Breast epithelium (tissue), 3 donors: ENCODE results near the gene PNPLA5.

Experiments
- POLR2A ChIP-seq: fragments of 450-650 bp; IDR thresholded peaks from one replicate; pipeline ENCODE4 v1.6.1; 2016; ENCODE audit warnings: antibody characterized with exemption, mild to moderate bottlenecking, moderate library complexity
- POLR2AphosphoS5 ChIP-seq, 3 donors: sonication (generic); formaldehyde crosslinking; IDR thresholded peaks; one replicate each; pipeline ENCODE4 v1.6.1; 2017; ENCODE audit warnings: antibody characterized with exemption in 3 of 3
- TF ChIP-seq, protein P1 (sequence below), 3 donors: fragments of 450-650 bp; IDR thresholded peaks; one replicate each; pipeline ENCODE4 v1.5.1; 2016 to 2017; ENCODE audit warnings: antibody characterized with exemption in 3 of 3, mild to moderate bottlenecking in 3 of 3, moderate library complexity in 3 of 3

DNA sequence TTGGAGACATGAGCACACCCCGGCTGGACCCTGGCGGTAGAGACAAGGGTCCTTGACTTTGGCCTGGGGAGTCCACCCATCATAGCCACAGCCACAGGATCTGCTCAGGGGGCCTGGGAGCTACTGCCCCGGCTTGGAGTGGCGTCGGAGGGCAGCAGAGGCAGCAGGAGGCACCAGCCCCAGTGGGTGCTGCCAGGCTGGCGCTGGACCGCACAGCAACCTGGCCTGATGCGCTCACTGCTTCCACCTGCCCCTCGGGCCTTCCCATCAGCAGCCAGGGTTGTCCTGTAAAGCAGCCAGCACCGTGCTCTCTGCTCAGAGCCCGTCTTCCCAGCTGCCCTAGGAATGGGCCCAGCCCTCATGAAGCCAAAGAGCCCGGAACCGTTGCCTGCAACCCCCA, 51.4 kb downstream of the PNPLA5 start:
- TF ChIP-seq, protein P1, sequence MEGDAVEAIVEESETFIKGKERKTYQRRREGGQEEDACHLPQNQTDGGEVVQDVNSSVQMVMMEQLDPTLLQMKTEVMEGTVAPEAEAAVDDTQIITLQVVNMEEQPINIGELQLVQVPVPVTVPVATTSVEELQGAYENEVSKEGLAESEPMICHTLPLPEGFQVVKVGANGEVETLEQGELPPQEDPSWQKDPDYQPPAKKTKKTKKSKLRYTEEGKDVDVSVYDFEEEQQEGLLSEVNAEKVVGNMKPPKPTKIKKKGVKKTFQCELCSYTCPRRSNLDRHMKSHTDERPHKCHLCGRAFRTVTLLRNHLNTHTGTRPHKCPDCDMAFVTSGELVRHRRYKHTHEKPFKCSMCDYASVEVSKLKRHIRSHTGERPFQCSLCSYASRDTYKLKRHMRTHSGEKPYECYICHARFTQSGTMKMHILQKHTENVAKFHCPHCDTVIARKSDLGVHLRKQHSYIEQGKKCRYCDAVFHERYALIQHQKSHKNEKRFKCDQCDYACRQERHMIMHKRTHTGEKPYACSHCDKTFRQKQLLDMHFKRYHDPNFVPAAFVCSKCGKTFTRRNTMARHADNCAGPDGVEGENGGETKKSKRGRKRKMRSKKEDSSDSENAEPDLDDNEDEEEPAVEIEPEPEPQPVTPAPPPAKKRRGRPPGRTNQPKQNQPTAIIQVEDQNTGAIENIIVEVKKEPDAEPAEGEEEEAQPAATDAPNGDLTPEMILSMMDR (IDR thresholded peaks at IDR 0.05): no peak
- TF ChIP-seq POLR2A (no peak), POLR2AphosphoS5 (IDR thresholded peaks at IDR 0.05) (no peak)
